ENCODE results near the gene CHI3L1.

DNA sequence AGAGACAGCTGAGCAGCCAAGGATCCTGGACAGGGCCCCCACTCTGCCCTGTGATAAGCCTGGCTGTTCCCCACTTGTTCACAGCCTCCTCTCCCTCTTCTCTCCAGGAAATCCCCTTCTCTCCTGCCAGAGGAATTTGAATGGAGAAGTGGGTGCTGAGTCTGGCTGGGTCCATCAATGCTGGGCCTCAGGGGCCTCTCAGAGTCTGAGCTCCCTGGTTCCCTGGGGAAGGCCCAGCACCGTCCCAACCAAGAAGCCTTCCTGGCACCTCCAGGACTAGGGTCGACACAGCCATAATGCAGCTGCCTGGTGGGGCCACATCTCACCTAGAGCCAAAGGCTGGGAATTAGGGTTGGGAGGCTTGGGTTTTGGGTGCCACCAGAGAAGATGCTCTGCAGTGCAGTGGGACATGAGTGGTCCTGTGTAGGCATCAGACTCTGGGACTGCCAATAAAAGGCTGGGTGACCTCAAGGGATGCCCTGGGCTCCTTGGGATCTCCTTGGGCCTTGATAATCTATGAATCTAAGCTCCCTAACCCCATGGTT is 13.4 kb downstream of the CHI3L1 start:
- TF ChIP-seq, protein P1, sequence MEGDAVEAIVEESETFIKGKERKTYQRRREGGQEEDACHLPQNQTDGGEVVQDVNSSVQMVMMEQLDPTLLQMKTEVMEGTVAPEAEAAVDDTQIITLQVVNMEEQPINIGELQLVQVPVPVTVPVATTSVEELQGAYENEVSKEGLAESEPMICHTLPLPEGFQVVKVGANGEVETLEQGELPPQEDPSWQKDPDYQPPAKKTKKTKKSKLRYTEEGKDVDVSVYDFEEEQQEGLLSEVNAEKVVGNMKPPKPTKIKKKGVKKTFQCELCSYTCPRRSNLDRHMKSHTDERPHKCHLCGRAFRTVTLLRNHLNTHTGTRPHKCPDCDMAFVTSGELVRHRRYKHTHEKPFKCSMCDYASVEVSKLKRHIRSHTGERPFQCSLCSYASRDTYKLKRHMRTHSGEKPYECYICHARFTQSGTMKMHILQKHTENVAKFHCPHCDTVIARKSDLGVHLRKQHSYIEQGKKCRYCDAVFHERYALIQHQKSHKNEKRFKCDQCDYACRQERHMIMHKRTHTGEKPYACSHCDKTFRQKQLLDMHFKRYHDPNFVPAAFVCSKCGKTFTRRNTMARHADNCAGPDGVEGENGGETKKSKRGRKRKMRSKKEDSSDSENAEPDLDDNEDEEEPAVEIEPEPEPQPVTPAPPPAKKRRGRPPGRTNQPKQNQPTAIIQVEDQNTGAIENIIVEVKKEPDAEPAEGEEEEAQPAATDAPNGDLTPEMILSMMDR (IDR thresholded peaks at IDR 0.05): no peak
- TF ChIP-seq POLR2A (IDR thresholded peaks at IDR 0.05): no peak
